Upper lobe of left lung (tissue), 6 donors: Measurements from ENCODE around the gene LILRA2. TPM values are rescaled to one million over a fixed set of nuclear protein-coding genes. Genes with fewer than 3 reads are reported as not detected.
A peak's percentile ranks its signal among the peaks of the same experiment; 100 is the strongest.
"Not testable (repeated sequence)": the region's sequence is repeated elsewhere in the genome, so short reads cannot be mapped to it uniquely, and the experiment has no call there.

Source experiments
- ATAC-seq, 2 donors: fragments of 200-7000 bp; cut with Tn5 transposase; one replicate each; pipeline ENCODE4 v1.9.1; 2022; ENCODE audit warnings: mild to moderate bottlenecking in 2 of 2, moderate library complexity in 2 of 2; ENCODE audit not compliant: low FRiP score in 2 of 2
- DNase-seq, 2 donors: peaks; one replicate each; pipeline ENCODE4 v3.0.0-alpha.2; 2019 to 2020
- H3K27ac ChIP-seq, 4 donors: fragments of 200-600 bp; sonication (generic); one replicate each; pipeline ENCODE4 v1.5.1; 2016 to 2019
- H3K27me3 ChIP-seq, 4 donors: fragments of 200-600 bp; sonication (generic); one replicate each; pipeline ENCODE4 v1.5.1; 2017 to 2019
- H3K36me3 ChIP-seq, 4 donors: fragments of 200-600 bp; sonication (generic); one replicate each; pipeline ENCODE4 v1.5.1; 2016 to 2019
- H3K4me1 ChIP-seq, 4 donors: fragments of 200-600 bp; sonication (generic); one replicate each; pipeline ENCODE4 v1.5.1; 2018 to 2019
- H3K4me3 ChIP-seq, 4 donors: fragments of 200-600 bp; sonication (generic); one replicate each; pipeline ENCODE4 v1.5.1; 2017 to 2019; ENCODE audit warnings: mild to moderate bottlenecking in 2 of 4, moderate library complexity in 1 of 4
- H3K9me3 ChIP-seq, 4 donors: fragments of 200-600 bp; sonication (generic); one replicate each; pipeline ENCODE4 v1.5.1; 2018 to 2019
- EP300 ChIP-seq, 4 donors: sonication (generic); formaldehyde crosslinking; IDR thresholded peaks; one replicate each; pipeline ENCODE4 v1.5.1; 2017; ENCODE audit warnings: antibody characterized with exemption in 4 of 4, control low read depth in 2 of 4
- POLR2A ChIP-seq, 4 donors: fragments of 450-650 bp; IDR thresholded peaks; one replicate each; pipeline ENCODE4 v1.5.1; 2016 to 2017; ENCODE audit warnings: antibody characterized with exemption in 4 of 4, mild to moderate bottlenecking in 2 of 4
- POLR2AphosphoS5 ChIP-seq, 2 donors: sonication (generic); formaldehyde crosslinking; IDR thresholded peaks; one replicate each; pipeline ENCODE4 v1.5.1; 2017; ENCODE audit warnings: antibody characterized with exemption in 2 of 2
- WGBS, 2 donors: methylation state at CpG; one replicate each; pipeline ENCODE4 v1.1.5; 2017 to 2018; 5-methylcytosine and 5-hydroxymethylcytosine counted together
- total RNA-seq, 6 donors: library from RNA; depleted of rRNA in 4 of 6; stranded (reverse); fragments of >200 nt in 4 of 6; gene quantifications; one replicate each; pipeline versions ENCODE4 v1.1.0 to v1.2.1, GENCODE V29; 2016 to 2021
- TF ChIP-seq, protein P1 (sequence below), 6 experiments: fragments of 450-650 bp in 4 of 6; fragments of 200-600 bp in 2 of 6; sonication (generic) in 2 of 6; IDR thresholded peaks; one replicate each; pipeline ENCODE4 v1.5.1; 2016 to 2019; ENCODE audit warnings: antibody characterized with exemption in 6 of 6
- donor health status: DM: no; HTN: no; CAD: no; lungs with moderate emphysema.
- donor health status: DM: no; HTN: yes; CAD: no; lungs with severe emphysema.

Gene LILRA2
- total RNA-seq, 6 donors from 2014 or later: 0.78 to 38.4 (median 7.6) TPM

- Histone ChIP-seq H3K36me3 (no peaks in the 10 kb centered on the region), H3K27me3 (no peaks in the 10 kb centered on the region), H3K4me3 (peak overlapping the region in 1 of 4 donors; percentile 32), H3K9me3 (peaks cover 0 to 7% (median 3%) of the 10 kb centered on the region in 4 donors), H3K4me1 (no peaks in the 10 kb centered on the region), H3K27ac (no peak overlapping the region)
- 79 to 81% methylated on average over 4 to 5 of the region's 5 CpGs for WGBS, 2 donors
- DNase-seq (no peak), ATAC-seq (no peak)
- TF ChIP-seq POLR2A (IDR thresholded peaks at IDR 0.05) (no peak), EP300 (IDR thresholded peaks at IDR 0.05) (no peak), POLR2AphosphoS5 (IDR thresholded peaks at IDR 0.05) (no peak)
- TF ChIP-seq, protein P1, sequence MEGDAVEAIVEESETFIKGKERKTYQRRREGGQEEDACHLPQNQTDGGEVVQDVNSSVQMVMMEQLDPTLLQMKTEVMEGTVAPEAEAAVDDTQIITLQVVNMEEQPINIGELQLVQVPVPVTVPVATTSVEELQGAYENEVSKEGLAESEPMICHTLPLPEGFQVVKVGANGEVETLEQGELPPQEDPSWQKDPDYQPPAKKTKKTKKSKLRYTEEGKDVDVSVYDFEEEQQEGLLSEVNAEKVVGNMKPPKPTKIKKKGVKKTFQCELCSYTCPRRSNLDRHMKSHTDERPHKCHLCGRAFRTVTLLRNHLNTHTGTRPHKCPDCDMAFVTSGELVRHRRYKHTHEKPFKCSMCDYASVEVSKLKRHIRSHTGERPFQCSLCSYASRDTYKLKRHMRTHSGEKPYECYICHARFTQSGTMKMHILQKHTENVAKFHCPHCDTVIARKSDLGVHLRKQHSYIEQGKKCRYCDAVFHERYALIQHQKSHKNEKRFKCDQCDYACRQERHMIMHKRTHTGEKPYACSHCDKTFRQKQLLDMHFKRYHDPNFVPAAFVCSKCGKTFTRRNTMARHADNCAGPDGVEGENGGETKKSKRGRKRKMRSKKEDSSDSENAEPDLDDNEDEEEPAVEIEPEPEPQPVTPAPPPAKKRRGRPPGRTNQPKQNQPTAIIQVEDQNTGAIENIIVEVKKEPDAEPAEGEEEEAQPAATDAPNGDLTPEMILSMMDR (IDR thresholded peaks at IDR 0.05): no peak
These were observed 21.1 kb downstream of the LILRA2 start for GRCh38 chr19:54594737-54595136.

- not testable (repeated sequence) for H3K4me1 ChIP-seq, H3K4me3 ChIP-seq, ATAC-seq, H3K27ac ChIP-seq, H3K36me3 ChIP-seq, H3K27me3 ChIP-seq, H3K9me3 ChIP-seq
- peak in 1 of 2 donors; percentile 56 for DNase-seq
- WGBS, 2 donors: 79 to 86% methylated on average over 21 to 22 of the region's 26 CpGs
These were observed 22.3 kb downstream of the LILRA2 start for GRCh38 chr19:54595680-54596436.

- Histone ChIP-seq H3K4me3 (no peak overlapping the region), H3K4me1 (no peaks in the 10 kb centered on the region), H3K27me3 (no peaks in the 10 kb centered on the region), H3K36me3 (no peaks in the 10 kb centered on the region), H3K27ac (no peak overlapping the region), H3K9me3 (peaks cover 0 to 3% (median 0%) of the 10 kb centered on the region in 4 donors)
- no peak for TF ChIP-seq POLR2A (IDR thresholded peaks at IDR 0.05)
- WGBS, 2 donors: 66 to 71% methylated on average over 4 to 5 of the region's 5 CpGs
- DNase-seq (no peak), ATAC-seq (peak in 1 of 2 donors; percentile 43)
These were observed 26.6 kb downstream of the LILRA2 start for GRCh38 chr19:54600212-54600611.

DNA sequence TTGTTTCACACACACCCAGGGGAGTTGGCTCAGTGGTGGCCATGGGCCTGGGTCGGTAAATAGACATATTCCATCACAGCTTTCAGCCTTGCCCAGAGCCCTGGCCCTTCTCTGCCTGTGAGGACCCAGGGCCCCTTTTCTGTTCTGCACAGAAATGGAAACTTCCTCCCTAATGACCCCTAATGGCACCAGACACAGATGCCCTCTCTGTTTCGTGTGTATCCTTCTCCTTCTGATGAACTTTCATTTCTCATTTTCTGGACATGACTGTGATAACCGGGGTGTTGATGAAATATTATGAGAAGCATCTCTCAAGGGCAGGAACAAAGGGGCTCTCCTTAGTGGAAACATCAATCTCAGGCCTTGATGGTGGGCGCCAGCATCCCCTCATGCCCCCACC, 32.6 kb downstream of the LILRA2 start:
- TF ChIP-seq POLR2AphosphoS5 (IDR thresholded peaks at IDR 0.05) (no peak), POLR2A (IDR thresholded peaks at IDR 0.05) (no peak), EP300 (IDR thresholded peaks at IDR 0.05) (no peak)
- TF ChIP-seq, protein P1 (IDR thresholded peaks at IDR 0.05): no peak
- Histone ChIP-seq H3K4me1 (no peaks in the 10 kb centered on the region), H3K4me3 (no peak overlapping the region), H3K36me3 (no peaks in the 10 kb centered on the region), H3K9me3 (peaks cover 0 to 6% (median 0%) of the 10 kb centered on the region in 4 donors), H3K27me3 (no peaks in the 10 kb centered on the region), H3K27ac (no peak overlapping the region)
- ATAC-seq (peak in 1 of 2 donors; percentile 69), DNase-seq (no peak)
- WGBS, 2 donors: 54 to 60% methylated on average over 4 of the region's 4 CpGs

DNA sequence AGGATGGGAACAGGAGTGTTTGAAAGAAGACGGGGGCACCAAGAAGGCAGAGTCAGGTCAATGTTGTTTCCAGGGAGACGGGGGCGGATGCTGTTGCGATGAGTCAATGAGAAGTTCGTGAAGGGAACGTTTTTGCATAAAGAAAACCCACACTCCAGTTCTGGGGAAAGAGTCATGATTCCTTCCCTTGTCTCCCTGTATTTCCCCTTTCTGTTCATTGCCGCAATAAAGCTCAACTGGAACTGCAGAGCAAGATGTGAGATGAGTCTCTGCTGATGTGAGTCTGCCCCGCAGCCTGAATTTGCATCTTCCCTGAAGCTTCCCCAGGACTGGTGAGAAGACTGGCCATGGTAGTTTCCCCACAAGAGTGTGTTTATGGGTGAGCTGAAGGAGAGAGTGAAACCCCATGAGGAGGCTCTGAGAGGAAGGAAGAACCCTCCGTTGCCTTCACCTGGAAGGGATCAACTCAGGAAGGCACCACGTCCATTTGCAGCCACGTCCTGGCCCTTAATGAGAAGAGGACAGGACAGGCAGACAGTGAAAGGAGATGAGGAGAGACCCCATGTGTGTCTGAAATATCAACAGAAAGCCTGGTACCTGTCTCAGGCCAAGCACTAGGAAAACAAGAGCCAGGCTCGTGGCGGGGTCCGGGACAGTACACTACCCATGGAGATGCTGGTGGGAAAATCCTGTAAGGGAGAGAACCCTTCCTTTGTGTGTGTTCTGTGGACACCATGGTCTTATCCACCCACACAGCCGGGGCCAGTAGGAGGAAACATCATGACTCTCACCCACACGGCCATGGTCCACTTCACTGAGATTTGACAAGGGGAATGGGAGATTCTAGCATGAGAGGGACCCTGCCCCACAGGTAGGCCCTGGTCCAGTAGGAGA, 33.5 kb downstream of the LILRA2 start:
- H3K27me3 ChIP-seq: no peaks in the 10 kb centered on the region
- H3K36me3 ChIP-seq: no peaks in the 10 kb centered on the region
- H3K4me3 ChIP-seq: no peak overlapping the region
- TF ChIP-seq EP300 (IDR thresholded peaks at IDR 0.05) (no peak), POLR2A (IDR thresholded peaks at IDR 0.05) (no peak), POLR2AphosphoS5 (IDR thresholded peaks at IDR 0.05) (no peak)
- TF ChIP-seq, protein P1 (IDR thresholded peaks at IDR 0.05): no peak
- H3K9me3 ChIP-seq: peaks cover 0 to 6% (median 0%) of the 10 kb centered on the region in 4 donors
- DNase-seq (no peak), ATAC-seq (peak; percentile 50 to 78)
- WGBS, 2 donors: 70 to 74% methylated on average over 16 of the region's 16 CpGs
- no peak overlapping the region for H3K27ac ChIP-seq
- no peaks in the 10 kb centered on the region for H3K4me1 ChIP-seq
